Measurements from ENCODE around the gene RAB30. TPM values are rescaled to one million over a fixed set of nuclear protein-coding genes. Genes with fewer than 3 reads are reported as not detected.
"Not testable (repeated sequence)": the region's sequence is repeated elsewhere in the genome, so short reads cannot be mapped to it uniquely, and the experiment has no call there.

RAB30 gene
- total RNA-seq, 3 donors from 2014 or later = 20.3 to 26.6 (median 24.2) TPM

DNA sequence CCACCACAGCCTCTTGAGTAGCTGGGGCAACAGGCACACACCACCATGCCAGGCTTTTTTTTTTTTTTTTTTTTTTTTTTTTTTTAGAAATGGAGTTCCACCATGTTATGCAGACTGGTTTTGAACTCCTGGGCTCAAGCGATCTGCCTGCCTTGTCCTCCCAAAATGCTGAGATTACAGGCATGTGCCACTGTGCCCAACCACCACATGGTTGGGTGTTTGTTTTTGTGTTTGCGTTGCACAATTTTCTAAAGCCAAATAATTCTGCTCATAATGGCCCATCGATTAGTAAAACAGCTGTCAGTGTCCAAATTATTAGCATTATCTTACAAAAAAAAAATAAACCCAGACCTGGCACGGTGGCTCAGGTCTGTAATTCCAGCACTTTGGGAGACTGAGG is 104.3 kb downstream of the RAB30 start:
- Histone ChIP-seq H3K27ac (no peak overlapping the region), H3K4me1 (no peaks in the 10 kb centered on the region), H3K9me3 (no peaks in the 10 kb centered on the region), H3K36me3 (no peaks in the 10 kb centered on the region), H3K4me3 (no peak overlapping the region), H3K27me3 (no peaks in the 10 kb centered on the region)
- no peak for DNase-seq (ENCODE audit: low spot score in 2 of 2)
- intact Hi-C loops (cut with DNase I; ENCODE audit: low total_unique reads) = no loop called here
- TF ChIP-seq POLR2AphosphoS5 (IDR thresholded peaks at IDR 0.05) (no peak), POLR2A (IDR thresholded peaks at IDR 0.05) (no peak)
- TF ChIP-seq, protein P1, sequence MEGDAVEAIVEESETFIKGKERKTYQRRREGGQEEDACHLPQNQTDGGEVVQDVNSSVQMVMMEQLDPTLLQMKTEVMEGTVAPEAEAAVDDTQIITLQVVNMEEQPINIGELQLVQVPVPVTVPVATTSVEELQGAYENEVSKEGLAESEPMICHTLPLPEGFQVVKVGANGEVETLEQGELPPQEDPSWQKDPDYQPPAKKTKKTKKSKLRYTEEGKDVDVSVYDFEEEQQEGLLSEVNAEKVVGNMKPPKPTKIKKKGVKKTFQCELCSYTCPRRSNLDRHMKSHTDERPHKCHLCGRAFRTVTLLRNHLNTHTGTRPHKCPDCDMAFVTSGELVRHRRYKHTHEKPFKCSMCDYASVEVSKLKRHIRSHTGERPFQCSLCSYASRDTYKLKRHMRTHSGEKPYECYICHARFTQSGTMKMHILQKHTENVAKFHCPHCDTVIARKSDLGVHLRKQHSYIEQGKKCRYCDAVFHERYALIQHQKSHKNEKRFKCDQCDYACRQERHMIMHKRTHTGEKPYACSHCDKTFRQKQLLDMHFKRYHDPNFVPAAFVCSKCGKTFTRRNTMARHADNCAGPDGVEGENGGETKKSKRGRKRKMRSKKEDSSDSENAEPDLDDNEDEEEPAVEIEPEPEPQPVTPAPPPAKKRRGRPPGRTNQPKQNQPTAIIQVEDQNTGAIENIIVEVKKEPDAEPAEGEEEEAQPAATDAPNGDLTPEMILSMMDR (IDR thresholded peaks at IDR 0.05) = no peak

DNA sequence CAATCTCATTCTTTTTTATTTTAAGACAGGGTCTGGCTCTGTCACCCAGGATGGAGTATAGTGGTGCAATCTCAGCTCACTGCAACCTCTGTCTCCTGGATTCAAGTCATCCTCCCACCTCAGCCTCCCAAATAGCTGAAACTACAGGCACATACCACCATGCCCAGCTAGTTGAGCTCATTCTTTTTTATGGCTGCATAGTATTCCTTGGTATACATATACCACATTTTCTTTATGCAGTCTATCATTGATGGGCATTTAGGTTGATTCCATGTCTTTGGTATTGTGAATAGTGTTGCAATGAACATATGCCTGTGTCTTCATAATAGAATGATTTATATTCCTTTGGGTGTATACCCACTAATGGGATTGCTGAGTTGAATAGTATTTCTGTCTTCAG is 109.7 kb downstream of the RAB30 start:
- H3K9me3 ChIP-seq; H3K27ac ChIP-seq; intact Hi-C loops (cut with DNase I; ENCODE audit: low total_unique reads); DNase-seq (ENCODE audit: low spot score in 2 of 2); H3K36me3 ChIP-seq; H3K27me3 ChIP-seq; H3K4me3 ChIP-seq; H3K4me1 ChIP-seq: not testable (repeated sequence)

DNA sequence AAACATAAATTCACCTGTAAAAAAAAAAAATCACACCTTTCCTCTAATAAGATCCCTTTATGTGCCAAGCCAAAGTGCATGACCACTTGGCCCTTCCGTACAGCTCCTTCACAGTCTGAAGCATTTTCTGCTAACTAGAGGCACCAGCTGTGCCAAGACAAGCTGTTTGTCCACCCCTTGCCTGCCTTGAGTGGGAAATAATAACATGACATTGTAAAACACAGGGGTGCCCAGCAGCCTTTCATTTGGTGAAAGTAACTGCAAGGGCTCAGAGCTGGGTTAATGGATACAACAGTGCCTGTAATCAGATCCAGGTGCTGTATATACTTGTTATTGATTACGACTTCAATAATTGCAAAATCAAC is 110.9 kb downstream of the RAB30 start:
- no peak overlapping the region for H3K27ac ChIP-seq
- H3K9me3 ChIP-seq = no peaks in the 10 kb centered on the region
- H3K36me3 ChIP-seq = no peaks in the 10 kb centered on the region
- no peaks in the 10 kb centered on the region for H3K4me1 ChIP-seq
- no peak for DNase-seq (ENCODE audit: low spot score in 2 of 2)
- intact Hi-C loops (cut with DNase I; ENCODE audit: low total_unique reads) = no loop called here
- no peak overlapping the region for H3K4me3 ChIP-seq
- no peak for TF ChIP-seq POLR2A (IDR thresholded peaks at IDR 0.05)
- TF ChIP-seq POLR2AphosphoS5 (IDR thresholded peaks at IDR 0.05) = no peak
- TF ChIP-seq, protein P1 (IDR thresholded peaks at IDR 0.05) = no peak
- no peaks in the 10 kb centered on the region for H3K27me3 ChIP-seq

DNA sequence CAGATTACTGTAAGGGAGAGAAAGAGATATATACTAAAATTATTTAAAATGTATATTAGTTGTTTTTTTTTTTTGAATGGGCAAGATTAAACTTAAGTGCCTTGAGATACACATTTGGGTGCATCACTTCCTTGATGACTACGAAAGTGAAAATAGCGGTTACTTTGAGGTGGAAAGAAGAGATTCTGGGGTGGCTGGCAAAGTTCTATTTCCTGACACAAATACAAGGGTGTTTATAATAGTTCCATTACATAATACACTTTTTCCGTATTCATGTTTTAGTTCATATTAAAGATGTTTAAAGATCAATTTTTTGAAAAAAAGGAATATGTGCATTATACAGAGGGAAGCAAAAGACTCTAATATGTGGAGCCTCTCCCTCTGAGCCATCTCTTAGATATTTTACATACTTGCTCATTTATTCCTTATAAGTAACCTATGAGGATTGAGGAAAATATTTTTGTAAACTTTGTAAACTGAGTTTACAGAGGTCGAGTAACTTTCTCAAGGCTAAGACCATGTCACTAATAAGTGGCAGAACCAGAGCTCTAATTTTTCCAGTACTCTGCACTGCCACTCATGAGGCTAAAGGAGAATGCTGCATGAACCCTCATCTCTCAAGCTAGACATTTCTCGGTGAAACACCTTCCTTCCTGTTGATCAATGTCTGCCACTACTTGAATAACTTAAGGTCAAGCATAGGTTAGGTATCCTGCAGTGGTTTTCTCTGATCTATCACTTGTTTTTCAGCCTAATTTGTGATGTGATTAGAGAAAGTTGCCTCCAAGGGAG is 111.5 kb downstream of the RAB30 start:
- Histone ChIP-seq H3K4me3 (no peak overlapping the region), H3K27me3 (no peaks in the 10 kb centered on the region), H3K27ac (no peak overlapping the region), H3K4me1 (no peaks in the 10 kb centered on the region), H3K9me3 (no peaks in the 10 kb centered on the region), H3K36me3 (no peaks in the 10 kb centered on the region)
- intact Hi-C loops (cut with DNase I; ENCODE audit: low total_unique reads) = no loop called here
- DNase-seq (ENCODE audit: low spot score in 2 of 2) = no peak
- TF ChIP-seq, protein P1 (IDR thresholded peaks at IDR 0.05) = no peak
- TF ChIP-seq POLR2AphosphoS5 (IDR thresholded peaks at IDR 0.05) (no peak), POLR2A (IDR thresholded peaks at IDR 0.05) (no peak)

DNA sequence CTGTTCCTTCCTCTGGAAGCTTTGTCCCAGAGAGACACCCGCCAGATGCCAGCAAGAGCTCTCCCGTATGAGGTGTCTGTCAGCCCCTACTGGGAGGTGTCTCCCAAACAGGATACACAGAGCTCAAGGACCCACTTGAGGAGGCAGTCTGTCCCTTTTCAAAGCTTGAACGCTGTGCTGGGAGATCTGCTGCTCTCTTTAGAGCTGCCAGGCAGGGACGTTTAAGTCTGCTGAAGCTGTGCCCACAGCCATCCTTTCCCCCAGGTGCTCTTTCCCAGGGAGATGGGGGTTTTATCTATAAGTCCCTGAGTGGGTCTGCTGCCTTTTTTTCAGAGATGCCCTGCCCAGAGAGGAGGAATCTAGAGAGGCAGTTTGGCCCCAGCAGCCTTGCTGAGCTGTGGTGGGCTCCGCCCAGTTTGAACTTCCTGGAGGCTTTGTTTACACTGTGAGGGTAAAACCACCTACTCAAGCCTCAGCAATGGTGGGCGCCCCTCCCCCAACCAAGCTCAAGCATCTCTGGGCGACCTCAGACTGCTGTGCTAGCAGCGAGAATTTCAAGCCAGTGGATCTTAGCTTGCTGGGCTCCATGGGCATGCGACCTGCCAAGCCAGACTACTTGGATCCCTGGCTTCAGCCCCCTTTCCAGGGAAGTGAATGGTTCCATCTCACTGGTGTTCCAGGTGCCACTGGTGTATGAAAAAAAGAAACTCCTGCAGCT is 115.8 kb downstream of the RAB30 start:
- H3K9me3 ChIP-seq; H3K4me3 ChIP-seq; DNase-seq (ENCODE audit: low spot score in 2 of 2); H3K27me3 ChIP-seq; H3K4me1 ChIP-seq; H3K36me3 ChIP-seq; intact Hi-C loops (cut with DNase I; ENCODE audit: low total_unique reads); H3K27ac ChIP-seq: not testable (repeated sequence)

DNA sequence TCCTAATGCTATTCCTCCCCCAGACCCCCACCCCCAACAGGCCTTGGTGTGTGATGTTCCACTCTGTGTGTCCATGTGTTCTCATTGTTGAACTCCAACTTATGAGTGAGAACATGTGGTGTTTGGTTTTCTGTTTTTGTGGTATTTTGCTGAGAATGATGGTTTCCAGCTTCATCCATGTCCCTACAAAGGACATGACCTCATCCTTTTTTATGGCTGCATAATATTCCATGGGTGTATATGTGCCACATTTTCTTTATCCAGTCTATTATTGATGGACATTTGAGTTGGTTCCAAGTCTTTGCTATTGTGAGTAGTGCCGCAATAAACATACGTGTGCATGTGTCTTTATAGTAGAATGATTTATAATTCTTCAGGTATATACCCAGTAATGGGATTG is 121.2 kb downstream of the RAB30 start:
- H3K4me3 ChIP-seq; intact Hi-C loops (cut with DNase I; ENCODE audit: low total_unique reads); H3K36me3 ChIP-seq; H3K27me3 ChIP-seq; H3K27ac ChIP-seq; H3K4me1 ChIP-seq; H3K9me3 ChIP-seq; DNase-seq (ENCODE audit: low spot score in 2 of 2): not testable (repeated sequence)
